Muscle layer of colon (tissue), 2 donors: ENCODE results near the gene PMS1.
"Not testable (repeated sequence)": the region's sequence is repeated elsewhere in the genome, so short reads cannot be mapped to it uniquely, and the experiment has no call there.

Source experiments
- H3K27ac ChIP-seq: one replicate; pipeline ENCODE4 v1.7.0; 2013; ENCODE audit warnings: low read depth, mild to moderate bottlenecking, low read length, moderate library complexity
- H3K27me3 ChIP-seq, 2 donors: one replicate each; pipeline ENCODE4 v1.7.0; 2013; ENCODE audit warnings: low read length in 2 of 2, mild to moderate bottlenecking in 2 of 2; ENCODE audit not compliant: insufficient read depth in 2 of 2, control insufficient read depth in 1 of 2
- H3K36me3 ChIP-seq: one replicate; pipeline ENCODE4 v1.7.0; 2013; ENCODE audit warnings: mild to moderate bottlenecking, low read length; ENCODE audit not compliant: insufficient read depth
- H3K4me1 ChIP-seq: one replicate; pipeline ENCODE4 v1.7.0; 2013; ENCODE audit warnings: mild to moderate bottlenecking, low read length; ENCODE audit not compliant: insufficient read depth
- H3K4me3 ChIP-seq, 2 donors: one replicate each; pipeline ENCODE4 v1.7.0; 2013; ENCODE audit warnings: low read length in 2 of 2, low read depth in 1 of 2, mild to moderate bottlenecking in 1 of 2, moderate library complexity in 1 of 2
- H3K9ac ChIP-seq: one replicate; pipeline ENCODE4 v1.7.0; 2013; ENCODE audit warnings: low read length
- H3K9me3 ChIP-seq: one replicate; pipeline ENCODE4 v1.7.0; 2013; ENCODE audit warnings: mild to moderate bottlenecking, low read length
- donor health status: abdominal sarcoma.
- donor health status: Adenocarcinoma of cecum.

Gene PMS1

GRCh38 chr2:189873696-189874095, 89.4 kb downstream of the PMS1 start:
- no peaks in the 10 kb centered on the region for H3K36me3 ChIP-seq
- H3K9ac ChIP-seq, result no peak overlapping the region
- H3K4me1 ChIP-seq, result no peaks in the 10 kb centered on the region
- H3K9me3 ChIP-seq, result no peaks in the 10 kb centered on the region
- H3K27me3 ChIP-seq, result no peaks in the 10 kb centered on the region
- no peak overlapping the region for H3K27ac ChIP-seq
- no peak overlapping the region for H3K4me3 ChIP-seq

DNA sequence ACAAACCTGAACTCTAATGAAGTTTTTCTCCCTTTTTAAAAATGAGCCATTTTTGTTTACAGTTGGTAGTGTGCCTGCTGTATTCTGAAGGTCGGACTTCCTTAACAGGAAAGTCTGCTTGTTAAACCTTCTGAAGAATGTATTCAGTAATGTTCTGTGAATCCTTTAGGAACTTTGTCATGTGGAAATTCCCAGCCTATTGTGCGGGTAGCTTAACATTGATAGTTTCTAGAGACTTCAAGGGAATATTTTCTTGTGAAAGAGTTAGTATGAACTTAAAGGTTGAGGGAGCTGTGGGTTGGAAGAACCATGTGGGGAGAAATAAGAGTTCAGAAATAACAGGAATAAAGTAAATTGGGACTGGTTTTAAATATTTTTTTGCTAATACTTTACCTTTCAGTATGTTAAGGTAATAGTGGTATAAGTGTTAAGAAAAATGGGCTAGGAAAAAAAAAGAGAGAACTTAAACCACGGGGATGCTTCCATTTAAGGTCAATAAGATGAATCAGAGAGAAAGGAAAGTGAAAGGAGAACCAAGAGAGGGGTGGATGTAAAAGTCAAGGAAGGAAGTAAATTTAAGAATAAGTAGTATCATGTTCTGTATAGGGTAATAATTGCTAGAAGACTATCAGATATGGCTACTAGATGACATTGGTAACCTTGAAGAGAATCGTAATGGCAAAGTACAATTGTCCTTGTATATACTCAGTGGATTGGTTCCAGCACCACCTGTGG, 90.5 kb downstream of the PMS1 start:
- no peaks in the 10 kb centered on the region for H3K36me3 ChIP-seq
- H3K9me3 ChIP-seq, result no peaks in the 10 kb centered on the region
- no peak overlapping the region for H3K9ac ChIP-seq
- no peak overlapping the region for H3K4me3 ChIP-seq
- no peak overlapping the region for H3K27ac ChIP-seq
- no peaks in the 10 kb centered on the region for H3K4me1 ChIP-seq
- H3K27me3 ChIP-seq, result no peaks in the 10 kb centered on the region

DNA sequence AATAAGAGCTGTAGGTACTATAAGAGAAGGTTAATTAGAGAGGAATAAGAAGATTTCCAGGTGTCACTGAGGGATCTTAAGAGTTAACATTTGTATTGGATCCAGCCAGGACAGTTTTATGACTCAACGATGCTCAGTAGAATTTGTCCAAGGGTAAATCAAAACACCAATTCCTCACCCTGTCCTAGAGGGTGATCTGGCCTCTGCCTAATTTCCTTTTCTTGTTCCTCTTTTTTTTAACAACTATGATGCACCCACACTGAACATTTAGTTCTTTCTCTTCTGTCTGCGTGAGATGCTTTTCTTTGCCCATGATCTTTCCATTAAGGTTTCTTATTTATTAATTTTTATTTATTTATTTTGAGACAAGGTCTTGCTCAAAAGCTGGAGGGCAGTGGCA, 92.0 kb downstream of the PMS1 start:
- Histone ChIP-seq H3K27me3 (no peaks in the 10 kb centered on the region), H3K9ac (no peak overlapping the region), H3K27ac (no peak overlapping the region), H3K4me3 (no peak overlapping the region), H3K36me3 (no peaks in the 10 kb centered on the region), H3K4me1 (peaks cover 7% of the 10 kb centered on the region), H3K9me3 (no peaks in the 10 kb centered on the region)

DNA sequence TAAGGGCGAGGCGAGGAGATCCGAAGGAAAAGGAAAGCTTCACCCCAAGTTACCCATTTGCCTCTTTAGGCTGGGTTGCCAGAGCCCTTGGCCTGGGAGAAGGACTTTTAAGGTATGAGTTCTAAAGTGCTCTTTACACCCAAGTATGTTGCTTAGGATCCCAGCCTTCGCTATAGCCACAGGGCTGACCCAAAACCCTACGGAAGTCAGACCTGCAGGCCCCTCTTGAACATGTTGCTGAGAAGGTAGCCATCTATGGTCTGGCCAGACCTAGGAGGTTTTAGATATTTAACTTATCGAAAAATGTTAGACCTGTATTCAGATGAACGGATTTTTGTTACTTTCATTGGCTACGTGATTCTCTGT, 95.4 kb downstream of the PMS1 start:
- Histone ChIP-seq H3K27me3 (no peaks in the 10 kb centered on the region), H3K4me1 (peaks cover 7% of the 10 kb centered on the region), H3K9ac (no peak overlapping the region), H3K9me3 (no peaks in the 10 kb centered on the region), H3K4me3 (no peak overlapping the region), H3K36me3 (no peaks in the 10 kb centered on the region), H3K27ac (no peak overlapping the region)

GRCh38 chr2:189880429-189880828, 96.2 kb downstream of the PMS1 start:
- H3K27ac ChIP-seq, result no peak overlapping the region
- no peak overlapping the region for H3K9ac ChIP-seq
- H3K36me3 ChIP-seq, result no peaks in the 10 kb centered on the region
- no peaks in the 10 kb centered on the region for H3K9me3 ChIP-seq
- no peak overlapping the region for H3K4me3 ChIP-seq
- no peaks in the 10 kb centered on the region for H3K27me3 ChIP-seq
- H3K4me1 ChIP-seq, result peaks cover 7% of the 10 kb centered on the region

DNA sequence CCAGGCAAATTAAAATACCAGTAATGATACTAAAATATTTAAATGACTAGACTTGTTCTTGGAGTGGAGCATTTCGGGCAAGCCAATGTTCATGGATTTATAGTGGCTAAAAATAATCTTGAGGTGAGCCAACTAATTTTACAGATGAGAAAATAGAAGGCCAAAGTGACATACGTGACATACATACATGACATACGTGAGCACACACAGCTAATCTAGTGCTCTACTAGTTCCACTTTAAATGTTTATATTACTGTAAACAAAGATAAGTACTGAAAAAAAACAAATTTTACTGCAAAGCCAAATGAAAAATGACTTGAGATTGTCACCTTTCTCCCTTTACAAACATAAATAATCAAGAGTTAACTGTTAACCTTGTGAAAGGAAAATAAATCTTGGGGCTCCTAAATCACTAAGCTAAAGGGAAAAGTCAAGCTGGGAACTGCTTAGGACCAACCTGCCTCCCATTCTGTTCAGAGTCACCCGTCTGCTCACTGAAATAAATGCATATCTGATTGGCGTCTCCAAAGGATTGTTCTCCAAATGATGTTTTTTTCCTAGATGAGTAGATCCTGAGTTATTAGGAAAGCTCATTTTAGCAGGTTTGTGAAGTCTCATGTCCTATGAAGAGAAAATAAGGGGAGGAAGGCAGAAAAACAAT, 96.7 kb downstream of the PMS1 start:
- Histone ChIP-seq H3K27ac (no peak overlapping the region), H3K4me3 (no peak overlapping the region)

DNA sequence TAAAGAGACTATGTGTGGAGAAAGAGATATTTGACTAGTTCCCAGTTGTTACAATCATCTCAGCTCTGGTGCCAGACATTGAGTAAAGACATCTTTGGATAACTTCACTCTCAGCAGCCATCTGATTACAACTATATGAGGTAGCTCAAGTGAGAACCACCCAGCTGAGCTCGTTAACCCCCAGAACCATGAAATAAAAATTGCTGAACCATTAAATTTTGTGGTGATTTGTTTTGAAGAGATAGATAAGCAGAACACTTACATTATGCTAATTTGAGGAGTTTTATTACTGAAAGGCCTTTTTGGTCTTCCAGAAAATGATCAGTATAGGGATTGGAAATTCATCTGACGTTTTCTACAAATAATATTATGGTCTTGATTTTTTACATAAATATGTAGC, 101.1 kb downstream of the PMS1 start:
- Histone ChIP-seq H3K4me3 (no peak overlapping the region), H3K27ac (no peak overlapping the region)

More for the DNA sequence above, 96.7 kb downstream of the PMS1 start:
- Histone ChIP-seq H3K27me3 (no peaks in the 10 kb centered on the region), H3K9ac (no peak overlapping the region), H3K9me3 (no peaks in the 10 kb centered on the region), H3K36me3 (no peaks in the 10 kb centered on the region), H3K4me1 (peaks cover 7% of the 10 kb centered on the region)

GRCh38 chr2:189892546-189893294, 108.5 kb downstream of the PMS1 start:
- not testable (repeated sequence) for H3K9me3 ChIP-seq, H3K27ac ChIP-seq, H3K9ac ChIP-seq, H3K27me3 ChIP-seq, H3K4me1 ChIP-seq, H3K36me3 ChIP-seq, H3K4me3 ChIP-seq

More for the DNA sequence above, 101.1 kb downstream of the PMS1 start:
- Histone ChIP-seq H3K9me3 (no peaks in the 10 kb centered on the region), H3K36me3 (no peaks in the 10 kb centered on the region), H3K4me1 (peaks cover 7% of the 10 kb centered on the region), H3K27me3 (no peaks in the 10 kb centered on the region), H3K9ac (no peak overlapping the region)

DNA sequence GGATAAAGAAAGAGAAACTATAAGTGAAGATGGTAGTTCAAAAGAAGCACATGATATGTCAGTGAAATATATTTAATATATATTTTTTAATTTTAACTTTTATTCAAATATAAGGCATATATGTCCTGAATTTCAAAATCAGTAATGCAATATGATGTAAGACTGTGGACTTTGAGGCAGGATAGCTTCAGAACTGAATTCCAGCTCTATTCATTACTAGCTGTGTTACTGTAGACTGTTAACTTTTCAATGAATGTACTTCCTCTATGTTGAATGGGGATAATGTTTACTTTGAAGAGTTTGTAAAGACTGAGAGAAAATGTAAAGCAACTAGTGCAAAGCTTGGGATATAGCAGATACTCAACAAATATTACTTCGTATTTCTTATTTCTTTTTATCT, 112.6 kb downstream of the PMS1 start:
- Histone ChIP-seq H3K4me3 (no peak overlapping the region), H3K9me3 (no peaks in the 10 kb centered on the region), H3K36me3 (no peaks in the 10 kb centered on the region), H3K9ac (no peak overlapping the region), H3K4me1 (no peaks in the 10 kb centered on the region), H3K27me3 (no peaks in the 10 kb centered on the region), H3K27ac (no peak overlapping the region)

GRCh38 chr2:189899101-189899500, 114.9 kb downstream of the PMS1 start:
- Histone ChIP-seq H3K4me3 (no peak overlapping the region), H3K9ac (no peak overlapping the region), H3K27ac (no peak overlapping the region), H3K4me1 (no peaks in the 10 kb centered on the region), H3K36me3 (no peaks in the 10 kb centered on the region), H3K27me3 (no peaks in the 10 kb centered on the region), H3K9me3 (no peaks in the 10 kb centered on the region)

DNA sequence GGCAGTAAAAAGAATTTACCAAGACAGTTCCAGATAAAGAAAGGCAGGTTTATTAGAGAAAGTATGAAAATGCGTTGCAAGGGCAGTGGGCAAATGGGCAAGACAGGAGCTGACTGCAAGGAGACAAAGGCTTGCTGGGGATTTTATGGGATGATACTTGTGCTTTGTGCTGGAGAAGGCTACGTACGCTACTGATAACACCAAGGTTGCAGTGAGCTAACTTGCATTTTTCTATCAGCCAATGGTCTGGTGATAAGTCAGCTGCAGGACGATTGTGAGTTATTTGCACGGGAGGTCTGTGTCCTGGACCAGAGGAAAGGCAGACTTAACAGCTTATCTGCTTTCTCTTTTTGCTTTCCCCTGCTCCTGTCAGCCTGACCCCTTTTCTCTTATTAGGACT, 116.5 kb downstream of the PMS1 start:
- no peaks in the 10 kb centered on the region for H3K4me1 ChIP-seq
- H3K27ac ChIP-seq, result no peak overlapping the region
- H3K27me3 ChIP-seq, result no peaks in the 10 kb centered on the region
- no peaks in the 10 kb centered on the region for H3K9me3 ChIP-seq
- no peaks in the 10 kb centered on the region for H3K36me3 ChIP-seq
- H3K4me3 ChIP-seq, result no peak overlapping the region
- no peak overlapping the region for H3K9ac ChIP-seq
